Smooth muscle cell (in vitro differentiated cells): ENCODE results near the gene LRP1B. TPM values are rescaled to one million over a fixed set of nuclear protein-coding genes. Genes with fewer than 3 reads are reported as not detected.

Source experiments
- DNase-seq: peaks from one replicate; lab custom pipeline; 2025; ENCODE audit not compliant: unreplicated experiment; lab: John Stamatoyannopoulos, UW
- H2AFZ ChIP-seq: fragments of 200-600 bp; sonication (generic); 2 replicates; pipeline ENCODE4 v1.6.0; 2016; ENCODE audit warnings: antibody characterized with exemption, low read depth, mild to moderate bottlenecking
- H3F3A ChIP-seq: fragments of 200-600 bp; sonication (generic); 2 replicates; pipeline ENCODE4 v1.6.0; 2017; ENCODE audit warnings: antibody characterized with exemption, low read depth
- H3K27ac ChIP-seq: fragments of 200-600 bp; sonication (generic); 2 replicates; pipeline ENCODE4 v1.5.1; 2016; ENCODE audit warnings: low read depth, mild to moderate bottlenecking
- H3K27me3 ChIP-seq: fragments of 200-600 bp; sonication (generic); 2 replicates; pipeline ENCODE4 v1.6.1; 2016; ENCODE audit warnings: low read depth, mild to moderate bottlenecking
- H3K36me3 ChIP-seq: fragments of 200-600 bp; sonication (generic); 2 replicates; pipeline ENCODE4 v1.5.1; 2016; ENCODE audit warnings: low read depth
- H3K4me1 ChIP-seq: fragments of 200-600 bp; sonication (generic); 2 replicates; pipeline ENCODE4 v1.5.1; 2016; ENCODE audit warnings: low read depth
- H3K4me2 ChIP-seq: fragments of 200-600 bp; sonication (generic); 2 replicates; pipeline ENCODE4 v1.6.0; 2016; ENCODE audit warnings: mild to moderate bottlenecking
- H3K4me3 ChIP-seq: fragments of 200-600 bp; sonication (generic); 2 replicates; pipeline ENCODE4 v1.5.1; 2016; ENCODE audit warnings: mild to moderate bottlenecking
- H3K79me2 ChIP-seq: fragments of 200-600 bp; sonication (generic); 2 replicates; pipeline ENCODE4 v1.6.0; 2016; ENCODE audit warnings: low read depth, mild to moderate bottlenecking
- H3K9ac ChIP-seq: fragments of 200-600 bp; sonication (generic); 2 replicates; pipeline ENCODE4 v1.6.0; 2016; ENCODE audit warnings: low read depth
- H3K9me3 ChIP-seq: fragments of 200-600 bp; sonication (generic); replicated peaks from 2 replicates; pipeline ENCODE4 v1.5.1; 2016; ENCODE audit warnings: low read depth
- H4K20me1 ChIP-seq: fragments of 200-600 bp; sonication (generic); 2 replicates; pipeline ENCODE4 v1.6.0; 2016; ENCODE audit warnings: low read depth
- CTCF ChIP-seq: fragments of 200-600 bp; sonication (generic); IDR thresholded peaks from 2 replicates; pipeline ENCODE4 v1.5.1; 2017; ENCODE audit warnings: borderline replicate concordance, mild to moderate bottlenecking, antibody characterized with exemption; ENCODE audit not compliant: insufficient read depth, poor library complexity, severe bottlenecking
- WGBS: methylation state at CpG from one replicate; pipeline ENCODE4 v1.1.7; 2016; ENCODE audit warnings: low lambda C conversion rate; 5-methylcytosine and 5-hydroxymethylcytosine counted together
- polyA plus RNA-seq: library from polyadenylated mRNA; unstranded; fragments of >200 nt; fragmentation: Nextera tagmentation; extraction: Ambion mirVana; gene quantifications from 2 replicates; pipeline ENCODE4 v1.2.1, GENCODE V29; 2016
- total RNA-seq: library from RNA; depleted of rRNA; stranded (reverse); fragments of >200 nt; gene quantifications from 2 replicates; pipeline ENCODE4 v1.2.3, GENCODE V29; 2014

The LRP1B gene
- total and polyA plus RNA-seq, 2 experiments from 2014 or later, result 0.08 to 2.9 TPM

GRCh38 chr2:141381946-141382345 lies 748.9 kb downstream of the LRP1B start:
- H2AFZ ChIP-seq, result no peak overlapping the region
- no peak for DNase-seq
- TF ChIP-seq CTCF, result no peak
- H3K4me2 ChIP-seq, result no peak overlapping the region
- no peak overlapping the region for H3K27ac ChIP-seq
- H3K9ac ChIP-seq, result no peak overlapping the region
- H3K79me2 ChIP-seq, result no peaks in the 10 kb centered on the region
- no peaks in the 10 kb centered on the region for H3K27me3 ChIP-seq
- H4K20me1 ChIP-seq, result no peaks in the 10 kb centered on the region
- peaks cover 9% of the 10 kb centered on the region for H3K9me3 ChIP-seq
- no peaks in the 10 kb centered on the region for H3F3A ChIP-seq
- H3K4me3 ChIP-seq, result no peak overlapping the region
- peaks cover 7% of the 10 kb centered on the region for H3K36me3 ChIP-seq
- 95% methylated on average over 1 of the region's 1 CpG for WGBS
- peaks cover 2% of the 10 kb centered on the region for H3K4me1 ChIP-seq

- Histone ChIP-seq H2AFZ (no peak overlapping the region), H3K4me1 (peaks cover 2% of the 10 kb centered on the region), H3K4me3 (no peak overlapping the region), H3K27ac (no peak overlapping the region), H4K20me1 (no peaks in the 10 kb centered on the region), H3K79me2 (no peaks in the 10 kb centered on the region), H3K36me3 (peaks cover 7% of the 10 kb centered on the region), H3F3A (no peaks in the 10 kb centered on the region), H3K9me3 (peaks cover 9% of the 10 kb centered on the region), H3K9ac (no peak overlapping the region), H3K27me3 (no peaks in the 10 kb centered on the region), H3K4me2 (no peak overlapping the region)
- 52% methylated on average over 7 of the region's 7 CpGs for WGBS
- no peak for DNase-seq
- no peak for TF ChIP-seq CTCF
Observed at GRCh38 chr2:141380008-141380979, 750.5 kb downstream of the LRP1B start.

DNA sequence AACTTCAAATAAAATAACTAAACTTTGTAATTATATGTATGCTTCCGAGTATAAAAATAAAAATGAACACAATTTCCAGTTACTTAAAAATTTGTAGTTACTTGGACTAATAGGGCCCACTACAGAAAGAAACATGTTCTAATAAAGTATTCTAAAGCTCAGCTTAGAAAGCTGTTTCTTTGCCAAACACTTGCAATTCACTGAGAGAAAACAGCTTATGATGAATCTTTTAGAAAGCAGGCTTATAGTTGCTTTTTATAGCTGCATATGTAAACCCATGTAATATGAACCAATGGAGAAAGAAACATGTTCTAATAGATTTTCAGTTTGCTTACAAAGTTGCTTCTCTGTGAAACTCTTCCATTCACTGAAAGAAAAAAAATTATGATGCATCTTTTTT lies 766.0 kb downstream of the LRP1B start:
- Histone ChIP-seq H3K79me2 (no peaks in the 10 kb centered on the region), H3K9me3 (no peaks in the 10 kb centered on the region), H3K4me3 (no peak overlapping the region), H3K36me3 (no peaks in the 10 kb centered on the region), H3K4me2 (no peak overlapping the region), H3K9ac (no peak overlapping the region), H4K20me1 (no peaks in the 10 kb centered on the region), H3F3A (no peaks in the 10 kb centered on the region), H2AFZ (peak overlapping the region; percentile 32), H3K27ac (no peak overlapping the region), H3K4me1 (no peaks in the 10 kb centered on the region), H3K27me3 (no peaks in the 10 kb centered on the region)
- 91% methylated on average over 1 of the region's 1 CpG for WGBS
- no peak for TF ChIP-seq CTCF
- DNase-seq, result no peak

- no peaks in the 10 kb centered on the region for H3K27me3 ChIP-seq
- no peak overlapping the region for H2AFZ ChIP-seq
- H3F3A ChIP-seq, result no peaks in the 10 kb centered on the region
- 93% methylated on average over 4 of the region's 4 CpGs for WGBS
- H3K79me2 ChIP-seq, result no peaks in the 10 kb centered on the region
- no peak overlapping the region for H3K4me3 ChIP-seq
- H3K36me3 ChIP-seq, result no peaks in the 10 kb centered on the region
- H3K4me2 ChIP-seq, result no peak overlapping the region
- no peaks in the 10 kb centered on the region for H4K20me1 ChIP-seq
- TF ChIP-seq CTCF, result no peak
- H3K27ac ChIP-seq, result no peak overlapping the region
- H3K4me1 ChIP-seq, result no peaks in the 10 kb centered on the region
- H3K9me3 ChIP-seq, result no peaks in the 10 kb centered on the region
- DNase-seq, result no peak
- no peak overlapping the region for H3K9ac ChIP-seq
Observed at GRCh38 chr2:141362311-141362710, 768.5 kb downstream of the LRP1B start.
